ENCODE results near the gene MYH11.

MYH11 gene

DNA sequence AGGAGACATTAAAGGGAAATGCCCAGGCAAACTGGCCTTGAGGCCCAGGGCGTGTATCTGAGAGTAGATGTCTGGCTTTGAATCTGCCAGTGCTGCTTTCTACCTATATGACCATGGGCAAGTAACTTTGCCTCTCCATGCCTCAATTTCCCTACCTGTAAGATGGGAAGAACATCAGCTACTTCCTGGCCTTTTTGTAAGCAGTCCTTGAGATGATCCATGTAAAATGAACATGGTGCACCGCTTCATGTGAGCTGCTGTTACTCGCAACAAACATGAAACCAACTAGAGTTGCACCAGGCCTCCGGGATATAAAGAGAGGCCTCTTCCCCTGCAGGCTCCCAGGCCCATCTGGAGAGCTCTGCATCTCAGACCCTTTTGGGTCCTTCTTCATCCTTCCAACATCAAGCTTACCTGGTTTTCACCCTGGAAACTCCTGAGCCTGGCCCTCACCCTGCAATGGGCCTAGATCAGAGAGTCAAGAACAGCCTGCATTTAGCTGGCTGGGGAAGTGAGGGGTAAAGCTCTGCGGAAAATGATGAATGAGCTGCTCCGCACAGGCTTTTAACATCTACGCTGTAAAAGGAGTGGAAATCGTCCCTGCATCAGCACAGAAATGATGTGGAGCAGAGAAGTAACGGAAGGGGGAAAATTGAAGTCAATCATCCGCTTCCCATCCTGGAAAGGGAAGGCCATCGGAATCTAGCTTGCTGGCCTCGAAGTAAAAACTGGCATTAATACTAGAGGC, 2.3 kb upstream of the MYH11 start:
- CTCF ChIA-PET, result interaction anchor here (0.6 to 1.0 kb wide), 2 partner anchors 16 to 102 kb away, joined by 3 to 5 read pairs; no protein-coding TSS in a partner anchor

DNA sequence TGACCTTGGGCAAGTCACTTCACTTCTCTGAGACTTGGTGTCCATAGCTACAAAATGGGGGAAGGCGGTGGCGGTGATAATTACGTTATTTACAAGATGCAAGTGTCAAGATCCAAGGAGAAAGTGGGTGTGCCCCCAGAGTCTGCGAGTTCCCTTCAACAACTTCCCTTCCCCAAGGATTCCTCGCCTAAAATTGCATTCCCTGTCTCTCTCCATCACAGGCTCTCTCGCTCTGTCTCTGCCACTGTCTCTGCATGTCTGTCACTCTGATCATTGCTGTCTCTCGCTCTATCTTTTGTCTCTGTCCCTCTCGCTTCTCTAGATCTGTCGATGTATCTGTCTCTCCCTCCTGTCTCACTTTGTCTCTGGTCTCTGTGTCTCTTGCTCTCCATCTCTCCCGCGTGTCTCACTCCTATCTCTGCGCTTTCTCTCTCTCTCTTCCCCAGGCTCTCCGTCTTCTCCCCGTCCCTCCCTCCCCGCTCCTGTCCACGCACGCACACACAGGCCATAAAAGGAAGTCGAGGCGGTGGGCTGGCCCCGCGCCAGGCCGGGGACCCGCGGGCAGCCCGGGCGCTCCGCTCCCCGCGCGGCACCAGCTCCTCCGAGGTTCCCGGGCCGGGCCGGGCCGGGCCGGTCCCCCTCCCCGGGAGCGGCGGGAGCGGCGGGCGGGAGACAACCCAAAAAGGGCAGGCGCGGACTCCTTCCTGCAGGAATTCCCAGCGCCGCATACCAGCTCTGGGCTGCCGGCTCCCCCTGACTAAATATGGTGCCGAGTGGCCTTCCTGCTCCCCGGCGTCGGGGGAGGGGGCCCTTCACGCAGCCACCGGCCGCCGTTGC, 1.1 kb upstream of the MYH11 start:
- ChIA-PET POLR2A (interaction anchor here (1.2 kb wide), 1 partner anchor 30 kb away, joined by 4 read pairs; the partner anchor contains the start of gene CEP20), CTCF (no interaction called here)
- no peak for DNase-seq (ENCODE audit: extremely low spot score)
- TF ChIP-seq, protein P1, sequence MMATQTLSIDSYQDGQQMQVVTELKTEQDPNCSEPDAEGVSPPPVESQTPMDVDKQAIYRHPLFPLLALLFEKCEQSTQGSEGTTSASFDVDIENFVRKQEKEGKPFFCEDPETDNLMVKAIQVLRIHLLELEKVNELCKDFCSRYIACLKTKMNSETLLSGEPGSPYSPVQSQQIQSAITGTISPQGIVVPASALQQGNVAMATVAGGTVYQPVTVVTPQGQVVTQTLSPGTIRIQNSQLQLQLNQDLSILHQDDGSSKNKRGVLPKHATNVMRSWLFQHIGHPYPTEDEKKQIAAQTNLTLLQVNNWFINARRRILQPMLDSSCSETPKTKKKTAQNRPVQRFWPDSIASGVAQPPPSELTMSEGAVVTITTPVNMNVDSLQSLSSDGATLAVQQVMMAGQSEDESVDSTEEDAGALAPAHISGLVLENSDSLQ (IDR thresholded peaks at IDR 0.05), result no peak
- no peak for TF ChIP-seq FOXM1 (IDR thresholded peaks at IDR 0.05; ENCODE audit: borderline replicate concordance)
- no peak for TF ChIP-seq BHLHE40 (IDR thresholded peaks at IDR 0.05; ENCODE audit: borderline replicate concordance)
- TF ChIP-seq FOXA1 (IDR thresholded peaks at IDR 0.05), result no peak
- TF ChIP-seq CTBP1 (IDR thresholded peaks at IDR 0.05; ENCODE audit: borderline replicate concordance), result no peak
- no peak for TF ChIP-seq TARDBP (IDR thresholded peaks at IDR 0.05)
- TF ChIP-seq SP1 (IDR thresholded peaks at IDR 0.05), result no peak
- TF ChIP-seq FOXK2 (IDR thresholded peaks at IDR 0.05), result no peak
- TF ChIP-seq SUZ12 (IDR thresholded peaks at IDR 0.05), result no peak
- no peak for TF ChIP-seq HDGF (IDR thresholded peaks at IDR 0.05; ENCODE audit: borderline replicate concordance)

More for the DNA sequence above, 2.3 kb upstream of the MYH11 start:
- TF ChIP-seq CTBP1 (IDR thresholded peaks at IDR 0.05; ENCODE audit: borderline replicate concordance) (no peak), ZNF384 (IDR thresholded peaks at IDR 0.05) (no peak), L3MBTL2 (conservative IDR thresholded peaks at IDR 0.05) (no peak), NFRKB (IDR thresholded peaks at IDR 0.05) (no peak), HDGF (IDR thresholded peaks at IDR 0.05; ENCODE audit: borderline replicate concordance) (no peak)
- POLR2A ChIA-PET, result interaction anchor here (1.2 kb wide), 1 partner anchor 29 kb away, joined by 4 read pairs; the partner anchor contains the start of gene CEP20
- DNase-seq (ENCODE audit: extremely low spot score), result no peak

GRCh38 chr16:15856182-15856581, 646 bp downstream of the MYH11 start:
- ChIA-PET POLR2A (interaction anchor here (1.2 kb wide), 1 partner anchor 32 kb away, joined by 4 read pairs; the partner anchor contains the start of gene CEP20), CTCF (no interaction called here)
- DNase-seq (ENCODE audit: extremely low spot score), result no peak
- no peak for TF ChIP-seq LEF1 (IDR thresholded peaks at IDR 0.05; ENCODE audit: borderline replicate concordance)
- no peak for TF ChIP-seq CTBP1 (IDR thresholded peaks at IDR 0.05; ENCODE audit: borderline replicate concordance)
- no peak for TF ChIP-seq ARNT (IDR thresholded peaks at IDR 0.05)
- TF ChIP-seq FOXM1 (IDR thresholded peaks at IDR 0.05; ENCODE audit: borderline replicate concordance), result no peak
- TF ChIP-seq ELF4 (IDR thresholded peaks at IDR 0.05), result no peak
- TF ChIP-seq, protein P1 (IDR thresholded peaks at IDR 0.05), result no peak
- TF ChIP-seq FOXK2 (IDR thresholded peaks at IDR 0.05), result no peak
- no peak for TF ChIP-seq FOXA1 (IDR thresholded peaks at IDR 0.05)
- TF ChIP-seq SUZ12 (IDR thresholded peaks at IDR 0.05), result no peak
- no peak for TF ChIP-seq L3MBTL2 (conservative IDR thresholded peaks at IDR 0.05)
- no peak for TF ChIP-seq NFRKB (IDR thresholded peaks at IDR 0.05)
- TF ChIP-seq HDGF (IDR thresholded peaks at IDR 0.05; ENCODE audit: borderline replicate concordance), result no peak
- TF ChIP-seq ZNF384 (IDR thresholded peaks at IDR 0.05), result no peak
- TF ChIP-seq BHLHE40 (IDR thresholded peaks at IDR 0.05; ENCODE audit: borderline replicate concordance), result no peak
- no peak for TF ChIP-seq SP1 (IDR thresholded peaks at IDR 0.05)
- no peak for TF ChIP-seq TARDBP (IDR thresholded peaks at IDR 0.05)

DNA sequence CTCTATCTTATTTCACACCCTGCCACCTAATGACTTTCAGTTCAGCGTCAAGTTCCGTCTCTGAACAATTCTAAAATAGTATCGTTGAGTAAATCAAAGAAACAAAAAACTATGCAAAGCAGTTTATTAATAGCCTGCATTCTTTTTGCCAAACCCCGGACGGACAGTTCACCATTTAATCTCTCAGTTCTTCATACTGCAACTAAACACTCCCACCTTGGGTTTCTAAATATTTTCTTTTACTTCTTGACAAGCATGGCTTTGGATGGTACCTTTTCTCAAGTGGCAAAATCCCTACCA, 1.2 kb downstream of the MYH11 start:
- TF ChIP-seq BHLHE40 (IDR thresholded peaks at IDR 0.05; ENCODE audit: borderline replicate concordance), result no peak
- CTCF ChIA-PET, result no interaction called here
- no peak for DNase-seq (ENCODE audit: extremely low spot score)
- POLR2A ChIA-PET, result no interaction called here

DNA sequence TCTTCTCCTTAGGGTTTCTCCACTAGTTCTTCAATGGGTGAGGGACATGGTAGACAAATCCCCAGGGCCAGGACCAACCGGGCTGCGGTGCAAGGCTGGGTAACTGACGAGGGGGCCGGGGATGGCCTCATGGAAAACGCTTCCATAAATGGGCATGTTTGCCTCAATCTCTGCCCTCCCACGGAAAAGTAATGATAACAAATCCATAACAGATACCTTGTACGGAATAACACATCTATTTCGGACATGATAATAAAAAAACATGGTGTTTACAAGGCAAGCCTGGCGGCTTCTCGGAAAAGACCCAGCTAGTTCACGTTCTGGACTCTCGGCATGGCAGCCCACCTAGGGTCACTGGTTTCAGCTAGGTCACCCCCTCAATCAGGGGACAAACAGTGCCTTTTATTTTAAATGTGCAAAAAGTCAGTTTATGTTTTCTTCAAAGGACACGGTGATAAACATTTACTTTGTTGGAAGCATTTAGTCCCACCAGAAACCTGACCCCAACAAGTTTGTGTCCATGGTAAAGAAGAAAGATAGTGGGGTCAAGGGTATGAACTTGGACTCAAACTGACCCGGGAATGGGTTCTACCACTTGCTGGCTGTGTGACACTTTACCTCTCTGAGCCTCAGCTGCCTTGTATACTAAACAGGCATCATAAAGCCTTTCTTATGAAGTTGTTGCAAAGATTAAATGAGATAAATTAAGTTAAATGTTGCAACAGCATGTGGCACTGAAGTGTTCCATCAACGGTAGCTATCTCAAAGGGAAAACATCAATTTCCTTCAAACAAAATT, 1.7 kb downstream of the MYH11 start:
- TF ChIP-seq FOXK2 (IDR thresholded peaks at IDR 0.05) (no peak), TARDBP (IDR thresholded peaks at IDR 0.05) (no peak), FOXA1 (IDR thresholded peaks at IDR 0.05) (no peak), ELF4 (IDR thresholded peaks at IDR 0.05) (no peak), FOXM1 (IDR thresholded peaks at IDR 0.05; ENCODE audit: borderline replicate concordance) (no peak), ZNF384 (IDR thresholded peaks at IDR 0.05) (no peak), SP1 (IDR thresholded peaks at IDR 0.05) (no peak), HDGF (IDR thresholded peaks at IDR 0.05; ENCODE audit: borderline replicate concordance) (no peak), L3MBTL2 (conservative IDR thresholded peaks at IDR 0.05) (no peak)
- TF ChIP-seq, protein P1 (IDR thresholded peaks at IDR 0.05), result no peak
- CTCF ChIA-PET, result no interaction called here
- POLR2A ChIA-PET, result no interaction called here
- DNase-seq (ENCODE audit: extremely low spot score), result no peak

- CTCF ChIA-PET, result no interaction called here
- POLR2A ChIA-PET, result no interaction called here
- no peak for DNase-seq (ENCODE audit: extremely low spot score)
- TF ChIP-seq ELF4 (IDR thresholded peaks at IDR 0.05) (no peak), FOXK2 (IDR thresholded peaks at IDR 0.05) (no peak), L3MBTL2 (conservative IDR thresholded peaks at IDR 0.05) (no peak), ZNF384 (IDR thresholded peaks at IDR 0.05) (no peak)
Measured at GRCh38 chr16:15854061-15854460, 2.8 kb downstream of the MYH11 start.

Measured in HEK293T (cell line).